ENCODE results near the gene KRT36.

KRT36 gene

DNA sequence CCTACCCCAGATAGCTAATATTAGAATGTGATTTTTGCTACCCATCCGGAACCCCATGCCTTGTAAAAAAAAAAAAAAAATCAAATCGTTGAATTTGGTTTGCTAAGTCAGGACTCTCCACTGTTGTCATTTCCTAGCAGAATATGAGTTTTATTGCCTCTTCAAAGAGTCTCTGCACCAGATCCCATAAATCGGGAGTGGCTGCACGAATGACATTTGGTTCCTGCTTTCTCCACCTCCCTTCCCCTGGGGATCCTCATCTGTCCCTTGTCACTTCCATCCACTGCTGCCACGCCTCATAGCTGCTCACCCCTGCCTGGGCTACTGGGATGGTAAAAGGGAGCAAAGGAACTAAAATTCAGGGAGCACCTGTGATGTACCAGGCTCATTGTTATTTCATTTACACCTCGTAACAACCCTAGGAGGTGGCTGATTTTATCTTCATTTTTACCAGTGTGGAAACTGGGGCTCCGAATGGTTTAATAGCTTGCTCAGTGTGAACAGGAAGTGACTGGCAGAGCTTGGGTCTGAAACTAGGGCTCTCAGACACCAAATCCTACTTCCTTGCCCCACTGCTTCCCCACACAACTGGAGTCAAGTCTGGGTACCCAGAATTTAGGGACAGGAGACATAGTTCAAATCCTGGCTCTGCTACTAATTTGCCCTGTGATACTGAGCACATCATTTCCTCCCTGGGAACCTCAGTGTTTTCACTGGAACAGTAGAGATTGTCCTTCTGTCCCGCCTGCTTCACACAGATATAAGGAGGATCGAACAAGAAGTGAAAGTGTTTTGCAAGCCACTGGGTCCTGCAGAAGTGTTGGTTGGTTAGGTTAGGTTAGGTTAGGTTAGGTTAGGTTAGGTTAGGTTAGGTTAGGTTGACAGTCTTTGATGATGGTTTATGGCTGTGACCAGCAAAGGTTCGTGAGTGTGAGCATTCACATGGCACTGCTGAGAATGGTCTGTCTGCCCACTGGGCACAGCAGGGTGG is 585 bp upstream of the KRT36 start:
- no peaks in the 10 kb centered on the region for H3K9me3 ChIP-seq (ENCODE audit: insufficient read depth, low read length)
- no peak for TF ChIP-seq ZNF274 (IDR thresholded peaks at IDR 0.05; ENCODE audit: low read depth, low read length)
- TF ChIP-seq SUZ12 (IDR thresholded peaks at IDR 0.05; ENCODE audit: extremely low read depth, insufficient read depth, insufficient read length) = no peak
- H3K27me3 ChIP-seq (ENCODE audit: insufficient read depth, insufficient read length) = no peaks in the 10 kb centered on the region
- H3K36me3 ChIP-seq (ENCODE audit: insufficient read depth, insufficient read length, low read length) = no peaks in the 10 kb centered on the region
- no peak overlapping the region for H3K4me3 ChIP-seq (ENCODE audit: insufficient read length, low read depth)
- H3K4me1 ChIP-seq (ENCODE audit: insufficient read depth, insufficient read length) = peaks cover 2% of the 10 kb centered on the region
- no peak for DNase-seq (ENCODE audit: low read depth, low spot score)
- H3K9ac ChIP-seq (ENCODE audit: insufficient read length, low read depth) = no peak overlapping the region

DNA sequence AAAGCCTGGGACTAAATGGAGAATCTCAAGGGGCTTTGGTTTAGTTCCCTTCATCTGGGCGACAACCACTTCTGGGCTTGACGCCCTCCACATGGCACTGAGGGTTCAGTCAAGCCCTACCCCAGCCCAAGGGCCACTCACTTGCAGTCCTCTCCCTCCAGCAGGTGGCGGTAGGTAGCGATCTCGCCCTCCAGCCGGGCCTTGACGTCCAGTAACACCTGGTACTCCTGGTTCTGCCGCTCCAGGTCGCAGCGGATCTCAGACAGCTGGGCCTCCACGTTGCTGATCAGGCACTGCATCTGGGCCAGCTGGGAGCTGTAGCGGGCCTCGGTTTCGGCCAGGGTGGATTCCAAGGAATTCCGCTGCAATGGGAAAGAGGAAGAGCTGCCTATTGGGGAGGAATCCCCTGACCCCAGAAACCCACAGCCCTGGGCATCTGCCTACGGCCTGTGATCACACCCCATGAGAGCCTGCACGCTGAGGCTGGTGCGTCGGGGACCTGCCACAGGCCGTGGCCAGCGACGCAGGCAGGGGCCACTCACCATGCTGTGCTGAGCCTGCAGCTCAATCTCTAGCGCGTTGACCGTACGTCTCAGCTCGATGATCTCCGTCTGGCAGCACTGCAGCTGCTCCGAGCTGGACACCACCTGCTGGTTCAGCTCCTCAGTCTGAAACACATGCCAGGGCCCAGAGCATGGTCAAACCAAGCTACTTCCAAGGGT is 2.7 kb downstream of the KRT36 start:
- TF ChIP-seq ZNF274 (IDR thresholded peaks at IDR 0.05; ENCODE audit: low read depth, low read length) (no peak), SUZ12 (IDR thresholded peaks at IDR 0.05; ENCODE audit: extremely low read depth, insufficient read depth, insufficient read length) (no peak), YY1 (IDR thresholded peaks at IDR 0.05; ENCODE audit: insufficient read depth, insufficient read length) (no peak)

DNA sequence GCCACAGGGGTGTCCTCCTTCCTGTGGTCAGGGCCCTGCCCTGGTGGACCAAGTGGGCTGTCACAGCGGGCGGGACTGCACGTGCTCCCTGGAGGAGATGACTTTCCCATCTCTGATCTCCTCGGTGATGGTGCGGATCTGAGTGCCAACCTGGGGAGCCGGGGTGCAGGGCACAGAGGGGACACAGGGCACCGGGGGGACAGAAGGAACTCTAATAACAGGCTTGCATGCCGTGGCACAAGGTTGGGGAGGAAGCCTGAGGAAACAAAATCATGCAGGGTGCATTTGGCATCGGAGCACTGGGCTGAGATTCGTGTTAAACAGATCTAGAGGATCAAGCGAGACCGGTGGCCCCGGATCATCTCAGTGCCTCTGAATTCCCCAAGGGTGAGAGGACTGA is 3.4 kb downstream of the KRT36 start:
- Histone ChIP-seq H3K36me3 (ENCODE audit: insufficient read depth, insufficient read length, low read length) (no peaks in the 10 kb centered on the region), H3K9me3 (ENCODE audit: insufficient read depth, low read length) (no peaks in the 10 kb centered on the region), H3K4me3 (ENCODE audit: insufficient read length, low read depth) (no peak overlapping the region), H3K9ac (ENCODE audit: insufficient read length, low read depth) (no peak overlapping the region), H3K4me1 (ENCODE audit: insufficient read depth, insufficient read length) (no peaks in the 10 kb centered on the region), H3K27me3 (ENCODE audit: insufficient read depth, insufficient read length) (no peaks in the 10 kb centered on the region)
- TF ChIP-seq ZNF274 (IDR thresholded peaks at IDR 0.05; ENCODE audit: low read depth, low read length) (no peak), SUZ12 (IDR thresholded peaks at IDR 0.05; ENCODE audit: extremely low read depth, insufficient read depth, insufficient read length) (no peak), YY1 (IDR thresholded peaks at IDR 0.05; ENCODE audit: insufficient read depth, insufficient read length) (no peak)
- no peak for DNase-seq (ENCODE audit: low read depth, low spot score)

More for the DNA sequence above, 2.7 kb downstream of the KRT36 start:
- Histone ChIP-seq H3K4me1 (ENCODE audit: insufficient read depth, insufficient read length) (no peaks in the 10 kb centered on the region), H3K27me3 (ENCODE audit: insufficient read depth, insufficient read length) (no peaks in the 10 kb centered on the region), H3K9me3 (ENCODE audit: insufficient read depth, low read length) (no peaks in the 10 kb centered on the region), H3K9ac (ENCODE audit: insufficient read length, low read depth) (no peak overlapping the region), H3K36me3 (ENCODE audit: insufficient read depth, insufficient read length, low read length) (no peaks in the 10 kb centered on the region), H3K4me3 (ENCODE audit: insufficient read length, low read depth) (no peak overlapping the region)
- no peak for DNase-seq (ENCODE audit: low read depth, low spot score)

DNA sequence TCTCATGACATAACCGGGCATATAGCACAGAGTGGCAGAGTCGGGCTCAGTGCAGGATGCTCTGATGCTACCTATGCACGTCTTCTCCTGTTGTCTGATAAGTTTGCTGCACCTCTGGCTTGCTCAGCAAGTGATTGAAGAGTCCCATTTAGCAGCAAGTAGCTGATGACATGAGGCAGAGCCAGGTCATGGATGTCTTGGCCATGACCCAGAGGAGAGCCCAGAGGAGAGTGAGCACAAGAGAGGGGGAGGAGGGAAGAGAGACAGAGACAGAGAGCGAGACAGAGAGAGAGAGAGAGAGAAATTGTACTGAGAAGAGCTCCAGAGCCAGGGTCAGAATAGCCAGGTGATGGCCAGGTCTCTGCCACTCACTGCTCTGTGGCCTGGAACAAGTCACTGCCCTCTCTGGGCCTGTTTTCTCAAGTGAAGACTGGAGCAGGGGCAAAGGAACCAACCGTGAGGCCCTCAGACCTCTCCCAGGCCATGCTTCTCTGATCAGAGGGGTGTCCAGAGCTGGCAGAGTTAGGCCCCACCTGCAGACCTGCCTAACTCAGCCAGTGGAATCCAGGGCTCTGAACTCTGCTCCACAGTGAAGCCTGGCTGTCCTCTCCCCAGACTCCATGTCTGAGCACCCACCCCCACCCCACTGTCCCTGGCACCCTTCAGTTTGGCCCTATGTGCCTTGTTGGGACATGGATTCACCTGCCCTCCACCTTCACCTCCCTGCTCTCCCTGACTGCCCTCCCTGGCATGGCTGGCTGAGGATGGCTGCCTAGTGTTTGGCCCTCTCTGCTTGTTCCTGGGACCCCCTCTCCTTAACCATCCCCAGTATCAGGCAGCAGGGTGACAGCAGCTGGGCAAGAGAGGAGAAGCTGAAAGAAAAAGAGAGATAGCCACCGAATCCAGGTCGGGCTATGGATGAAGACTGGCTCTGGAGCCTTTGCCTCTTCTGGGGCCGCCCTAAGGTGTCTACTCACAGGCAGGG is 4.5 kb downstream of the KRT36 start:
- DNase-seq (ENCODE audit: low read depth, low spot score) = no peak
- Histone ChIP-seq H3K9ac (ENCODE audit: insufficient read length, low read depth) (no peak overlapping the region), H3K4me3 (ENCODE audit: insufficient read length, low read depth) (no peak overlapping the region), H3K27me3 (ENCODE audit: insufficient read depth, insufficient read length) (no peaks in the 10 kb centered on the region), H3K4me1 (ENCODE audit: insufficient read depth, insufficient read length) (no peaks in the 10 kb centered on the region), H3K36me3 (ENCODE audit: insufficient read depth, insufficient read length, low read length) (no peaks in the 10 kb centered on the region), H3K9me3 (ENCODE audit: insufficient read depth, low read length) (no peaks in the 10 kb centered on the region)
- TF ChIP-seq YY1 (IDR thresholded peaks at IDR 0.05; ENCODE audit: insufficient read depth, insufficient read length) = no peak
- TF ChIP-seq ZNF274 (IDR thresholded peaks at IDR 0.05; ENCODE audit: low read depth, low read length) = no peak
- no peak for TF ChIP-seq SUZ12 (IDR thresholded peaks at IDR 0.05; ENCODE audit: extremely low read depth, insufficient read depth, insufficient read length)

DNA sequence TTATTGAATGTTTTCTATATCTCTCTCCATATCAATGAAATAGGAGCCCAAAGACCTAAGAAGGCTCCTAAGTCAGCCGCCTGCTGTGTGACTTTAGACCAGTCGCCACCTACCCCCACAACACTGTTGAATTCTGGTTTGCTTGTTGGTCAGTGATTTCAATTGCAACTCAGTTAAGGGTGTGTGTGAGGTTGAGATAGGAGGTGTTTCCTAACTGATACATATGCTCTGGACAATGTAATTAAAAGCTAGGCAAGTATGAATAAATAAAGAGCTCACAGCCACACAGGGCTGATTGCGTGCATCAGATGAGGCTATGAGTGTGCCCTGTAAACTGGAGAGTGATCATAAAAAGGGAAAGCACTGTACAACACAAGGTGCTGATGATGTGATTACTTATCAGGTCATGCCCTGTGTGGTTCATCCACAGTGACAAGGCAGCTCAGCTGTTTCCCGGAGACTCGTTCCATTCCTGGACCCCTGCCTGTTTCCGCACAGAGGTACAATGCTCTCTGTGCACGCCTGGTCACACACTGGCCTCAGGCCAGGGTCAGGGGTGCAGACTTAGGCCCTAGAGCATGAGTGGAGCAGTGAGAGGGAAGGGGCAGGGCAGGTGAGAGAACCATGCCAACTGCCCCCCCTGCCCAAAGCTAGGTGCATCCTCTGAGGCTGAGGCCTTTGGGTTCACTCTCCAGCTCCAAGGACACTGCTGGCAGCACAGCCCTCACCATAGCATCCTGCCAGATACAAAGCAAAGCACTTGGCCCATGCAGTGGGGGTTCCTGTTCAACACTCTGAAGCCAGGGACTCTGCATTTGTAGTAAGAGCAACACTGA is 5.5 kb downstream of the KRT36 start:
- no peak for DNase-seq (ENCODE audit: low read depth, low spot score)
- no peak for TF ChIP-seq YY1 (IDR thresholded peaks at IDR 0.05; ENCODE audit: insufficient read depth, insufficient read length)

DNA sequence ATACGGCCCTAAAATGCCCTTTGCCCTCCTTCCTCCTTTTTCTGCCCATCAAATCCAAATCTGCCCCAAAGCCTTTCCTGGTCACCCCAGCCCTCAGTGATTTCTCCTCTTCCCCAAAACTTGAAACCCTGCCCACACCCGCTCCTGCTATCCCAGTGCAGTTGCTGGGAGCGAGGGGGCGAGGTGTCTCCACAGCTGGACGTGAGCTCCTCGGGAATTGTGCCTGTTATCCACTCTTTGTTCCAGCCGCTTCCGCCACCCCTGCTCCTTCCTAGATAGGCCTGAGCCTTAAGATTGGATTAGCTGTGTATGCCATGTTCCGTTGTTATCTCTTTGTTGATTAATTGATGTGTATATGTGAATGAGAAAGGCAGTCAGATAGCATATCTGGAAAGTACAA is 6.2 kb downstream of the KRT36 start:
- H3K9ac ChIP-seq (ENCODE audit: insufficient read length, low read depth) = no peak overlapping the region
- H3K9me3 ChIP-seq (ENCODE audit: insufficient read depth, low read length) = no peaks in the 10 kb centered on the region
- H3K4me3 ChIP-seq (ENCODE audit: insufficient read length, low read depth) = no peak overlapping the region
- TF ChIP-seq ZNF274 (IDR thresholded peaks at IDR 0.05; ENCODE audit: low read depth, low read length) (no peak), YY1 (IDR thresholded peaks at IDR 0.05; ENCODE audit: insufficient read depth, insufficient read length) (no peak), SUZ12 (IDR thresholded peaks at IDR 0.05; ENCODE audit: extremely low read depth, insufficient read depth, insufficient read length) (no peak)
- no peaks in the 10 kb centered on the region for H3K36me3 ChIP-seq (ENCODE audit: insufficient read depth, insufficient read length, low read length)
- DNase-seq (ENCODE audit: low read depth, low spot score) = no peak
- no peaks in the 10 kb centered on the region for H3K27me3 ChIP-seq (ENCODE audit: insufficient read depth, insufficient read length)
- H3K4me1 ChIP-seq (ENCODE audit: insufficient read depth, insufficient read length) = no peaks in the 10 kb centered on the region

More for the DNA sequence above, 5.5 kb downstream of the KRT36 start:
- Histone ChIP-seq H3K4me1 (ENCODE audit: insufficient read depth, insufficient read length) (no peaks in the 10 kb centered on the region), H3K4me3 (ENCODE audit: insufficient read length, low read depth) (no peak overlapping the region), H3K9ac (ENCODE audit: insufficient read length, low read depth) (no peak overlapping the region), H3K27me3 (ENCODE audit: insufficient read depth, insufficient read length) (no peaks in the 10 kb centered on the region), H3K9me3 (ENCODE audit: insufficient read depth, low read length) (no peaks in the 10 kb centered on the region), H3K36me3 (ENCODE audit: insufficient read depth, insufficient read length, low read length) (no peaks in the 10 kb centered on the region)

All from NT2/D1 (cell line).